GM12864 (cell line): Measurements from ENCODE around the gene DPYSL5.
"Not testable (repeated sequence)": the region's sequence is repeated elsewhere in the genome, so short reads cannot be mapped to it uniquely, and the experiment has no call there.

Experiments
- DNase-seq: peaks from one replicate; pipeline ENCODE4 v3.0.0-alpha.2; 2011; ENCODE audit warnings: low read depth
- H3K4me3 ChIP-seq: 2 replicates; pipeline ENCODE4 v1.5.1; 2011; ENCODE audit warnings: mild to moderate bottlenecking, low read depth, low read length, control low read depth
- CTCF ChIP-seq: IDR thresholded peaks from 2 replicates; pipeline ENCODE4 v1.5.1; 2011; ENCODE audit warnings: low read depth, mild to moderate bottlenecking, moderate library complexity, low read length, control low read depth, inconsistent platforms; ENCODE audit errors: missing control alignments

DPYSL5 gene

GRCh38 chr2:26874514-26874913 lies 26.6 kb downstream of the DPYSL5 start:
- TF ChIP-seq CTCF = no peak
- H3K4me3 ChIP-seq = no peak overlapping the region
- no peak for DNase-seq

- no peak for DNase-seq
- H3K4me3 ChIP-seq = no peak overlapping the region
- TF ChIP-seq CTCF = no peak
These were observed 27.2 kb downstream of the DPYSL5 start for GRCh38 chr2:26875065-26875634.

- no peak overlapping the region for H3K4me3 ChIP-seq
- TF ChIP-seq CTCF = no peak
- DNase-seq = no peak
These were observed 27.9 kb downstream of the DPYSL5 start for GRCh38 chr2:26875808-26876207.

GRCh38 chr2:26876260-26876659 lies 28.3 kb downstream of the DPYSL5 start:
- no peak for TF ChIP-seq CTCF

GRCh38 chr2:26877276-26877675 lies 29.3 kb downstream of the DPYSL5 start:
- no peak overlapping the region for H3K4me3 ChIP-seq
- no peak for DNase-seq
- TF ChIP-seq CTCF = no peak

More at GRCh38 chr2:26876260-26876659, 28.3 kb downstream of the DPYSL5 start:
- DNase-seq = no peak
- no peak overlapping the region for H3K4me3 ChIP-seq

GRCh38 chr2:26880161-26880560 lies 32.2 kb downstream of the DPYSL5 start:
- no peak for DNase-seq
- H3K4me3 ChIP-seq = no peak overlapping the region
- no peak for TF ChIP-seq CTCF

GRCh38 chr2:26880910-26881435 lies 33.0 kb downstream of the DPYSL5 start:
- H3K4me3 ChIP-seq = no peak overlapping the region
- no peak for TF ChIP-seq CTCF
- no peak for DNase-seq

GRCh38 chr2:26882220-26882619 lies 34.3 kb downstream of the DPYSL5 start:
- H3K4me3 ChIP-seq, DNase-seq: not testable (repeated sequence)
